Gastroesophageal sphincter (tissue), 4 donors: ENCODE results near the gene TSFM. TPM values are rescaled to one million over a fixed set of nuclear protein-coding genes. Genes with fewer than 3 reads are reported as not detected.
"Not testable (repeated sequence)": the region's sequence is repeated elsewhere in the genome, so short reads cannot be mapped to it uniquely, and the experiment has no call there.

Source experiments
- ATAC-seq: fragments of 150-250 bp; one replicate; pipeline ENCODE4 v1.9.1; 2016; ENCODE audit warnings: mild to moderate bottlenecking, moderate library complexity
- H3K27ac ChIP-seq, 4 donors: fragments of 200-600 bp; sonication (generic) in 3 of 4; 1 replicate in 3 of 4; 2 replicates in 1 of 4; pipeline ENCODE4 v1.5.1; 2016 to 2019
- H3K27me3 ChIP-seq: fragments of 200-600 bp; sonication (generic); one replicate; pipeline ENCODE4 v1.5.1; 2019
- H3K36me3 ChIP-seq, 2 donors: fragments of 200-600 bp; sonication (generic); one replicate each; pipeline ENCODE4 v1.5.1; 2019; ENCODE audit warnings: control low read depth in 1 of 2
- H3K4me1 ChIP-seq, 3 donors: fragments of 200-600 bp; sonication (generic); 1 replicate in 2 of 3; 2 replicates in 1 of 3; pipeline ENCODE4 v1.5.1; 2016 to 2019; ENCODE audit warnings: control low read depth in 2 of 3
- H3K4me3 ChIP-seq, 2 donors: fragments of 200-600 bp; sonication (generic); one replicate each; pipeline ENCODE4 v1.5.1; 2019; ENCODE audit warnings: mild to moderate bottlenecking in 1 of 2, moderate library complexity in 1 of 2
- H3K9me3 ChIP-seq, 3 donors: fragments of 200-600 bp; sonication (generic); one replicate each; pipeline ENCODE4 v1.5.1; 2017 to 2019; ENCODE audit warnings: control low read depth in 2 of 3
- CTCF ChIP-seq, 4 experiments: fragments of 200-600 bp in 2 of 4; fragments of 450-650 bp in 2 of 4; sonication (generic) in 1 of 4; IDR thresholded peaks; one replicate each; pipeline ENCODE4 v1.5.1; 2017 to 2019; ENCODE audit warnings: antibody characterized with exemption in 4 of 4, mild to moderate bottlenecking in 2 of 4, moderate library complexity in 2 of 4
- EP300 ChIP-seq: sonication (generic); formaldehyde crosslinking; IDR thresholded peaks from one replicate; pipeline ENCODE4 v1.6.1; 2017; ENCODE audit warnings: antibody characterized with exemption, mild to moderate bottlenecking
- POLR2A ChIP-seq, 2 donors: fragments of 450-650 bp; IDR thresholded peaks; one replicate each; pipeline ENCODE4 v1.6.1; 2017; ENCODE audit warnings: antibody characterized with exemption in 2 of 2, mild to moderate bottlenecking in 2 of 2, moderate library complexity in 1 of 2
- POLR2AphosphoS5 ChIP-seq: sonication (generic); formaldehyde crosslinking; IDR thresholded peaks from one replicate; pipeline ENCODE4 v1.6.1; 2017; ENCODE audit warnings: antibody characterized with exemption
- WGBS, 2 donors: methylation state at CpG; one replicate each; pipeline ENCODE4 v1.1.5; 2018; ENCODE audit warnings: low coverage in 1 of 2; 5-methylcytosine and 5-hydroxymethylcytosine counted together
- total RNA-seq, 4 donors: library from RNA; depleted of rRNA; stranded (reverse); fragments of >200 nt; gene quantifications; one replicate each; pipeline ENCODE4 v1.1.0, GENCODE V29; 2016

Gene TSFM
- total RNA-seq, 4 donors from 2014 or later, result 26.4 to 30.9 (median 29.1) TPM

- 88 to 90% methylated on average over 3 of the region's 4 CpGs for WGBS, 2 donors
- H3K27me3 ChIP-seq, result peaks cover 14% of the 10 kb centered on the region
- TF ChIP-seq POLR2AphosphoS5, result no peak
- no peak for TF ChIP-seq EP300
- no peak for TF ChIP-seq CTCF (IDR thresholded peaks at IDR 0.05)
- no peak for TF ChIP-seq POLR2A (IDR thresholded peaks at IDR 0.05)
- peaks cover 0 to 43% (median 22%) of the 10 kb centered on the region in 3 donors for H3K4me1 ChIP-seq
- no peaks in the 10 kb centered on the region for H3K9me3 ChIP-seq
- no peak for ATAC-seq
- H3K27ac ChIP-seq, result peak overlapping the region in 2 of 4 donors; percentile 95 to 97
- H3K4me3 ChIP-seq, result no peak overlapping the region
- H3K36me3 ChIP-seq, result peaks cover 0 to 38% of the 10 kb centered on the region in 2 donors
These were observed 11.9 kb upstream of the TSFM start for GRCh38 chr12:57770734-57771133.

GRCh38 chr12:57771236-57771872 lies 11.2 kb upstream of the TSFM start:
- TF ChIP-seq EP300, result no peak
- TF ChIP-seq CTCF (IDR thresholded peaks at IDR 0.05), result no peak
- TF ChIP-seq POLR2AphosphoS5, result no peak
- no peak for TF ChIP-seq POLR2A (IDR thresholded peaks at IDR 0.05)
- peak; percentile 84 for ATAC-seq
- Histone ChIP-seq H3K9me3 (no peaks in the 10 kb centered on the region), H3K4me1 (peaks cover 0 to 37% (median 16%) of the 10 kb centered on the region in 3 donors), H3K4me3 (peak overlapping the region; percentile 75 to 88), H3K27ac (peak overlapping the region; percentile 66 to 97 (median 96)), H3K27me3 (peaks cover 8% of the 10 kb centered on the region), H3K36me3 (peaks cover 0 to 44% of the 10 kb centered on the region in 2 donors)
- 3 to 6% methylated on average over 16 of the region's 16 CpGs for WGBS, 2 donors

GRCh38 chr12:57771873-57772428 lies 10.6 kb upstream of the TSFM start, which contains the start of gene METTL1:
TSS of gene METTL1 (minus strand) at chr12:57772105. CDS start at chr12:57772083, 22 bp downstream.
- WGBS, 2 donors, result 0% methylated on average over 3 to 6 of the region's 28 CpGs
- H3K4me3 ChIP-seq, result peak within 1 kb of the TSS; percentile 75 to 88
- H3K27me3 ChIP-seq, result peaks cover 2% of the 10 kb centered on the region
- H3K4me1 ChIP-seq, result peaks cover 0 to 31% (median 10%) of the 10 kb centered on the region in 3 donors
- peak; percentile 95 for ATAC-seq
- peak; percentile 77 for TF ChIP-seq POLR2AphosphoS5
- peak in 1 of 2 donors; percentile 48 for TF ChIP-seq POLR2A (IDR thresholded peaks at IDR 0.05)
- TF ChIP-seq CTCF (IDR thresholded peaks at IDR 0.05), result no peak
- no peak for TF ChIP-seq EP300
- no peaks in the 10 kb centered on the region for H3K9me3 ChIP-seq
- H3K27ac ChIP-seq, result peak within 1 kb of the TSS; percentile 66 to 97 (median 96)
- H3K36me3 ChIP-seq, result peaks cover 0 to 46% of the 10 kb centered on the region in 2 donors

GRCh38 chr12:57772429-57773322 lies 9.9 kb upstream of the TSFM start, which contains the start of gene EEF1AKMT3:
TSS of gene EEF1AKMT3 (plus strand) at chr12:57772614. CDS start at chr12:57772725, 111 bp downstream.
- TF ChIP-seq EP300 (no peak), POLR2A (IDR thresholded peaks at IDR 0.05) (no peak), CTCF (IDR thresholded peaks at IDR 0.05) (peak in 1 of 4 experiments; percentile 16), POLR2AphosphoS5 (no peak)
- Histone ChIP-seq H3K4me1 (peaks cover 0 to 27% (median 8%) of the 10 kb centered on the region in 3 donors), H3K27me3 (no peaks in the 10 kb centered on the region), H3K27ac (peak within 1 kb of the TSS; percentile 66 to 97 (median 96)), H3K4me3 (peak within 1 kb of the TSS; percentile 75 to 88), H3K36me3 (peaks cover 0 to 46% of the 10 kb centered on the region in 2 donors), H3K9me3 (no peaks in the 10 kb centered on the region)
- ATAC-seq, result peak; percentile 65
- WGBS, 2 donors, result 2 to 4% methylated on average over 15 to 23 of the region's 67 CpGs

GRCh38 chr12:57774634-57775033 lies 8.0 kb upstream of the TSFM start:
- Histone ChIP-seq H3K4me1 (peaks cover 0 to 27% (median 8%) of the 10 kb centered on the region in 3 donors), H3K36me3 (peaks cover 0 to 41% of the 10 kb centered on the region in 2 donors)
- not testable (repeated sequence) for H3K27ac ChIP-seq, ATAC-seq, H3K4me3 ChIP-seq, H3K27me3 ChIP-seq, H3K9me3 ChIP-seq
- WGBS, 2 donors, result 79 to 88% methylated on average over 1 to 6 of the region's 11 CpGs
